CD4-positive, alpha-beta T cell (primary cell): ENCODE data around the gene EML6. TPM values are rescaled to one million over a fixed set of nuclear protein-coding genes. Genes with fewer than 3 reads are reported as not detected.

Source experiments
- ATAC-seq: fragments of 200-7000 bp; cut with Tn5 transposase; one replicate; pipeline ENCODE4 v1.10.0; 2022; ENCODE audit warnings: mild to moderate bottlenecking; ENCODE audit not compliant: poor library complexity
- CTCF ChIA-PET: fragments of 350-600 bp; sonication (Branson Sonifier 250); formaldehyde crosslinking; loops from one replicate; lab custom pipeline; 2021; ENCODE audit warnings: antibody characterized with exemption, inconsistent platforms; lab: Charles Lee
- POLR2A ChIA-PET: fragments of 350-600 bp; sonication (Branson Sonifier 250); formaldehyde crosslinking; loops from one replicate; lab custom pipeline; 2021; ENCODE audit warnings: antibody characterized with exemption, inconsistent platforms; lab: Charles Lee
- DNase-seq, 14 experiments: peaks; one replicate each; pipeline ENCODE4 v3.0.0-alpha.2; 2013 to 2020; ENCODE audit warnings: mixed read lengths in 2 of 14
- H3K27ac ChIP-seq, 2 donors: one replicate each; pipeline versions ENCODE4 v1.5.1 to v1.7.0; 2013; ENCODE audit warnings: low read length in 2 of 2, low read depth in 1 of 2, mild to moderate bottlenecking in 1 of 2
- H3K27me3 ChIP-seq, 2 experiments: 1 replicate in 1 of 2; 2 replicates in 1 of 2; pipeline versions ENCODE4 v1.6.1 to v1.7.0; 2013; ENCODE audit warnings: low read length in 2 of 2, control low read depth in 1 of 2, mild to moderate bottlenecking in 1 of 2, moderate library complexity in 1 of 2; ENCODE audit not compliant: insufficient read depth in 2 of 2, control insufficient read depth in 1 of 2
- H3K36me3 ChIP-seq: one replicate; pipeline ENCODE4 v1.6.1; 2013; ENCODE audit warnings: low read length, control low read depth; ENCODE audit not compliant: insufficient read depth
- H3K4me1 ChIP-seq: one replicate; pipeline ENCODE4 v1.6.1; 2013; ENCODE audit warnings: low read length, control low read depth; ENCODE audit not compliant: insufficient read depth
- H3K4me3 ChIP-seq: one replicate; pipeline ENCODE4 v1.5.1; 2013; ENCODE audit warnings: mild to moderate bottlenecking, low read length, moderate library complexity
- H3K9me3 ChIP-seq, 2 experiments: 1 replicate in 1 of 2; 2 replicates in 1 of 2; pipeline versions ENCODE4 v1.6.1 to v1.7.0; 2013; ENCODE audit warnings: low read length in 2 of 2, mild to moderate bottlenecking in 2 of 2, control low read depth in 1 of 2, moderate library complexity in 1 of 2; ENCODE audit not compliant: control insufficient read depth in 1 of 2, insufficient read depth in 1 of 2
- H3K27ac Mint-ChIP-seq: one replicate; pipeline ENCODE4 v1.8.0; 2020; ENCODE audit warnings: mixed read lengths
- H3K27me3 Mint-ChIP-seq: one replicate; pipeline ENCODE4 v1.8.0; 2021; ENCODE audit warnings: mixed read lengths
- H3K36me3 Mint-ChIP-seq: one replicate; pipeline ENCODE4 v1.8.0; 2021; ENCODE audit warnings: low read depth, mixed read lengths
- H3K4me1 Mint-ChIP-seq: one replicate; pipeline ENCODE4 v1.8.0; 2021; ENCODE audit warnings: low read depth, mixed read lengths
- H3K4me3 Mint-ChIP-seq: one replicate; pipeline ENCODE4 v1.8.0; 2020; ENCODE audit warnings: mild to moderate bottlenecking, mixed read lengths
- H3K9me3 Mint-ChIP-seq: one replicate; pipeline ENCODE4 v1.8.0; 2020; ENCODE audit warnings: mixed read lengths
- CTCF ChIP-seq: fragments of 200-600 bp; IDR thresholded peaks from one replicate; pipeline ENCODE4 v1.8.0; 2022; ENCODE audit warnings: antibody characterized with exemption, mild to moderate bottlenecking
- intact Hi-C, 2 experiments: fragments of 100-400 bp; cut with DNase I in 1 of 2; cut with micrococcal nuclease in 1 of 2; formaldehyde crosslinking; loops; one replicate each; pipeline versions ENCODE4 v1.15.1 to v1.9.0; 2023 to 2025; cut with DNase I, micrococcal nuclease
- total RNA-seq, 174 experiments: library from RNA in 2 of 174; stranded (reverse) in 2 of 174; gene quantifications; one replicate each; pipeline ENCODE4 v1.2.3 and lab custom pipeline; 2021 to 2026

The EML6 gene
- total RNA-seq, 2 experiments from 2014 or later = 0.22 to 0.34 TPM

- no peaks in the 10 kb centered on the region for H3K27me3 ChIP-seq
- Mint-ChIP-seq H3K36me3 (no peaks in the 10 kb centered on the region), H3K4me1 (peaks cover 19% of the 10 kb centered on the region), H3K4me3 (no peak overlapping the region), H3K9me3 (no peaks in the 10 kb centered on the region), H3K27ac (no peak overlapping the region), H3K27me3 (no peaks in the 10 kb centered on the region)
- H3K9me3 ChIP-seq = no peaks in the 10 kb centered on the region
- no peak for ATAC-seq
- no peak for DNase-seq
- intact Hi-C loops = loop anchor here in 1 of 2 experiments (2.0 to 5.0 kb wide), 2 partner anchors 110 to 264 kb away; no protein-coding TSS in a partner anchor
- peaks cover 14% of the 10 kb centered on the region for H3K4me1 ChIP-seq
- no peaks in the 10 kb centered on the region for H3K36me3 ChIP-seq
- ChIA-PET POLR2A (no interaction called here), CTCF (no interaction called here)
- H3K4me3 ChIP-seq = no peak overlapping the region
- no peak overlapping the region for H3K27ac ChIP-seq
- no peak for TF ChIP-seq CTCF
Observed at GRCh38 chr2:54902763-54903162, 179.3 kb downstream of the EML6 start.

GRCh38 chr2:54903736-54904554, 180.5 kb downstream of the EML6 start:
- Mint-ChIP-seq H3K27ac (no peak overlapping the region), H3K4me3 (no peak overlapping the region), H3K9me3 (no peaks in the 10 kb centered on the region), H3K36me3 (no peaks in the 10 kb centered on the region), H3K27me3 (no peaks in the 10 kb centered on the region), H3K4me1 (peaks cover 7% of the 10 kb centered on the region)
- ChIA-PET CTCF (no interaction called here), POLR2A (interaction anchor here (0.6 kb wide), 1 partner anchor 105 kb away, joined by 3 read pairs; no protein-coding TSS in a partner anchor)
- intact Hi-C loops = loop anchor here in 1 of 2 experiments (2.0 to 5.0 kb wide), 2 partner anchors 108 to 263 kb away; no protein-coding TSS in a partner anchor
- TF ChIP-seq CTCF = no peak
- Histone ChIP-seq H3K9me3 (no peaks in the 10 kb centered on the region), H3K4me3 (no peak overlapping the region), H3K36me3 (no peaks in the 10 kb centered on the region), H3K27ac (no peak overlapping the region), H3K27me3 (no peaks in the 10 kb centered on the region), H3K4me1 (peaks cover 8% of the 10 kb centered on the region)
- peak; percentile 90 for ATAC-seq
- DNase-seq = peak in 12 of 14 experiments; percentile 9 to 72 (median 44)

- H3K27ac Mint-ChIP-seq = no peak overlapping the region
- no peaks in the 10 kb centered on the region for H3K27me3 Mint-ChIP-seq
- DNase-seq = no peak
- no peaks in the 10 kb centered on the region for H3K9me3 Mint-ChIP-seq
- CTCF ChIA-PET = interaction anchor here (0.6 kb wide), 1 partner anchor 623 kb away, joined by 3 read pairs; no protein-coding TSS in a partner anchor
- peaks cover 4% of the 10 kb centered on the region for H3K4me1 Mint-ChIP-seq
- H3K27me3 ChIP-seq = no peaks in the 10 kb centered on the region
- POLR2A ChIA-PET = no interaction called here
- no peak overlapping the region for H3K4me3 Mint-ChIP-seq
- H3K36me3 ChIP-seq = no peaks in the 10 kb centered on the region
- H3K36me3 Mint-ChIP-seq = no peaks in the 10 kb centered on the region
- ATAC-seq = no peak
- peaks cover 8% of the 10 kb centered on the region for H3K4me1 ChIP-seq
- no peaks in the 10 kb centered on the region for H3K9me3 ChIP-seq
- no peak overlapping the region for H3K27ac ChIP-seq
- H3K4me3 ChIP-seq = no peak overlapping the region
- TF ChIP-seq CTCF = no peak
- intact Hi-C loops = loop anchor here (5.0 kb wide), 1 partner anchor 107 kb away; no protein-coding TSS in a partner anchor
Observed at GRCh38 chr2:54904836-54905235, 181.4 kb downstream of the EML6 start.
